Trophoblast cell (in vitro differentiated cells and primary cell): Measurements from ENCODE around the gene LIMS4.
"Not testable (repeated sequence)": the region's sequence is repeated elsewhere in the genome, so short reads cannot be mapped to it uniquely, and the experiment has no call there.

Experiments
- DNase-seq, 2 donors: peaks; one replicate each; pipeline ENCODE4 v3.0.0-alpha.2; 2016
- H2AFZ ChIP-seq: 2 replicates; pipeline ENCODE4 v1.6.1; 2013; ENCODE audit warnings: low read length, moderate library complexity, mild to moderate bottlenecking; ENCODE audit not compliant: insufficient read depth, poor library complexity
- H2AK5ac ChIP-seq: 2 replicates; pipeline ENCODE4 v1.6.1; 2013; ENCODE audit warnings: mild to moderate bottlenecking, low read length
- H2BK120ac ChIP-seq: 2 replicates; pipeline ENCODE4 v1.6.1; 2013; ENCODE audit warnings: low read length, mild to moderate bottlenecking, moderate library complexity; ENCODE audit not compliant: insufficient read depth, poor library complexity
- H2BK12ac ChIP-seq: 2 replicates; pipeline ENCODE4 v1.6.1; 2013; ENCODE audit warnings: mild to moderate bottlenecking, low read length, moderate library complexity
- H2BK5ac ChIP-seq: 2 replicates; pipeline ENCODE4 v1.6.1; 2013; ENCODE audit warnings: low read length, low read depth, moderate library complexity, mild to moderate bottlenecking; ENCODE audit not compliant: poor library complexity
- H3K14ac ChIP-seq: 2 replicates; pipeline ENCODE4 v1.6.1; 2013; ENCODE audit warnings: mild to moderate bottlenecking, low read length
- H3K18ac ChIP-seq: 2 replicates; pipeline ENCODE4 v1.6.1; 2013; ENCODE audit warnings: mild to moderate bottlenecking, low read length
- H3K23ac ChIP-seq: 2 replicates; pipeline ENCODE4 v1.6.1; 2013; ENCODE audit warnings: low read length
- H3K27ac ChIP-seq: 2 replicates; pipeline ENCODE4 v1.5.1; 2013; ENCODE audit warnings: low read depth, mild to moderate bottlenecking, inconsistent platforms, low read length, moderate library complexity
- H3K27me3 ChIP-seq: 2 replicates; pipeline ENCODE4 v1.6.1; 2013; ENCODE audit warnings: inconsistent platforms, mild to moderate bottlenecking, low read length, moderate library complexity; ENCODE audit not compliant: insufficient read depth
- H3K36me3 ChIP-seq, 2 experiments: 1 replicate in 1 of 2; 2 replicates in 1 of 2; pipeline ENCODE4 v1.6.1; 2013; ENCODE audit warnings: low read length in 2 of 2, mild to moderate bottlenecking in 2 of 2, moderate library complexity in 1 of 2; ENCODE audit not compliant: insufficient read depth in 2 of 2, control insufficient read depth in 1 of 2
- H3K4ac ChIP-seq: 2 replicates; pipeline ENCODE4 v1.6.1; 2013; ENCODE audit warnings: low read depth, mild to moderate bottlenecking, low read length, moderate library complexity
- H3K4me1 ChIP-seq, 2 experiments: 1 replicate in 1 of 2; 2 replicates in 1 of 2; pipeline ENCODE4 v1.6.1; 2013; ENCODE audit warnings: low read length in 2 of 2, mild to moderate bottlenecking in 2 of 2, moderate library complexity in 1 of 2; ENCODE audit not compliant: insufficient read depth in 2 of 2, control insufficient read depth in 1 of 2
- H3K4me2 ChIP-seq: 2 replicates; pipeline ENCODE4 v1.6.1; 2013; ENCODE audit warnings: inconsistent platforms, mild to moderate bottlenecking, low read length, moderate library complexity
- H3K4me3 ChIP-seq: 2 replicates; pipeline ENCODE4 v1.5.1; 2013; ENCODE audit warnings: mild to moderate bottlenecking, low read depth, low read length, inconsistent platforms
- H3K79me1 ChIP-seq: one replicate; pipeline ENCODE4 v1.6.1; 2013; ENCODE audit warnings: low read length
- H3K79me2 ChIP-seq: 2 replicates; pipeline ENCODE4 v1.6.1; 2013; ENCODE audit warnings: low read length, mild to moderate bottlenecking; ENCODE audit not compliant: control insufficient read depth, insufficient read depth, poor library complexity
- H3K9ac ChIP-seq: 2 replicates; pipeline ENCODE4 v1.6.1; 2013; ENCODE audit warnings: mild to moderate bottlenecking, low read length
- H3K9me3 ChIP-seq: 2 replicates; pipeline ENCODE4 v1.6.1; 2013; ENCODE audit warnings: low read depth, mild to moderate bottlenecking, control low read depth, inconsistent platforms, low read length; ENCODE audit not compliant: insufficient read depth
- H4K12ac ChIP-seq: 2 replicates; pipeline ENCODE4 v1.6.1; 2013; ENCODE audit warnings: low read depth, mild to moderate bottlenecking, low read length, moderate library complexity
- H4K8ac ChIP-seq: 2 replicates; pipeline ENCODE4 v1.6.1; 2013; ENCODE audit warnings: low read depth, mild to moderate bottlenecking, low read length, moderate library complexity
- H4K91ac ChIP-seq: one replicate; pipeline ENCODE4 v1.6.1; 2013; ENCODE audit warnings: low read depth, mild to moderate bottlenecking, low read length, moderate library complexity
- WGBS: extraction: QIAGEN DNeasy Blood & Tissue Kit; methylation state at CpG from one replicate; pipeline ENCODE4 v1.1.7; 2013; ENCODE audit warnings: missing lambda C conversion rate; ENCODE audit not compliant: insufficient read length, insufficient coverage; ENCODE audit errors: extremely low coverage; 5-methylcytosine and 5-hydroxymethylcytosine counted together

Gene LIMS4

GRCh38 chr2:110468921-110469320 is 3.7 kb downstream of the LIMS4 start:
- H2BK5ac ChIP-seq, H3K14ac ChIP-seq, H3K18ac ChIP-seq, H2BK120ac ChIP-seq, DNase-seq, H3K4me1 ChIP-seq, H2AK5ac ChIP-seq, H3K9me3 ChIP-seq, H3K4me2 ChIP-seq, H3K79me2 ChIP-seq, H3K9ac ChIP-seq, H3K23ac ChIP-seq, H3K4ac ChIP-seq, H2AFZ ChIP-seq, H3K36me3 ChIP-seq, H4K12ac ChIP-seq, H3K4me3 ChIP-seq, H4K91ac ChIP-seq, H3K27me3 ChIP-seq, H2BK12ac ChIP-seq, H3K79me1 ChIP-seq, H4K8ac ChIP-seq, H3K27ac ChIP-seq: not testable (repeated sequence)
- WGBS = no CpG with 5 or more reads among the region's 7 CpGs

GRCh38 chr2:110465312-110465711 is 7.3 kb downstream of the LIMS4 start:
- not testable (repeated sequence) for H4K91ac ChIP-seq, H2AFZ ChIP-seq, H3K79me1 ChIP-seq, H2BK5ac ChIP-seq, H4K8ac ChIP-seq, DNase-seq, H3K18ac ChIP-seq, H2BK120ac ChIP-seq, H3K36me3 ChIP-seq, H3K27ac ChIP-seq, H3K9ac ChIP-seq, H3K79me2 ChIP-seq, H2AK5ac ChIP-seq, H2BK12ac ChIP-seq, H3K4me3 ChIP-seq, H3K4me2 ChIP-seq, H3K4me1 ChIP-seq, H3K9me3 ChIP-seq, H3K27me3 ChIP-seq, H3K4ac ChIP-seq, H4K12ac ChIP-seq, H3K14ac ChIP-seq, H3K23ac ChIP-seq
- no CpG with 5 or more reads among the region's 8 CpGs for WGBS

- H3K9ac ChIP-seq, H3K23ac ChIP-seq, H4K12ac ChIP-seq, H3K4me2 ChIP-seq, H3K4me1 ChIP-seq, H2BK120ac ChIP-seq, H3K27me3 ChIP-seq, H3K36me3 ChIP-seq, H3K27ac ChIP-seq, H3K79me1 ChIP-seq, H3K4ac ChIP-seq, H2BK12ac ChIP-seq, H3K9me3 ChIP-seq, H3K14ac ChIP-seq, H3K79me2 ChIP-seq, H3K18ac ChIP-seq, H2AK5ac ChIP-seq, H4K91ac ChIP-seq, H2BK5ac ChIP-seq, H3K4me3 ChIP-seq, H4K8ac ChIP-seq, DNase-seq, H2AFZ ChIP-seq: not testable (repeated sequence)
- WGBS = no CpG with 5 or more reads among the region's 2 CpGs
Measured at GRCh38 chr2:110462458-110462857, 10.2 kb downstream of the LIMS4 start.

- H3K79me2 ChIP-seq, H3K23ac ChIP-seq, H3K36me3 ChIP-seq, H3K14ac ChIP-seq, H2BK5ac ChIP-seq, H3K79me1 ChIP-seq, H3K4ac ChIP-seq, H3K4me3 ChIP-seq, H4K91ac ChIP-seq, H4K12ac ChIP-seq, H3K9ac ChIP-seq, H2BK12ac ChIP-seq, H3K27ac ChIP-seq, H3K27me3 ChIP-seq, H3K4me2 ChIP-seq, H3K18ac ChIP-seq, DNase-seq, H3K4me1 ChIP-seq, H4K8ac ChIP-seq, H2BK120ac ChIP-seq, H2AK5ac ChIP-seq, H3K9me3 ChIP-seq, H2AFZ ChIP-seq: not testable (repeated sequence)
Measured at GRCh38 chr2:110460318-110460717, 12.3 kb downstream of the LIMS4 start.

- H3K36me3 ChIP-seq, H3K27ac ChIP-seq, H3K4me1 ChIP-seq, H3K14ac ChIP-seq, H2AFZ ChIP-seq, H3K18ac ChIP-seq, H4K12ac ChIP-seq, H2BK120ac ChIP-seq, H3K9me3 ChIP-seq, H3K9ac ChIP-seq, H2BK12ac ChIP-seq, DNase-seq, H4K91ac ChIP-seq, H3K4ac ChIP-seq, H4K8ac ChIP-seq, H2BK5ac ChIP-seq, H3K79me1 ChIP-seq, H2AK5ac ChIP-seq, H3K79me2 ChIP-seq, H3K4me3 ChIP-seq, H3K4me2 ChIP-seq, H3K23ac ChIP-seq, H3K27me3 ChIP-seq: not testable (repeated sequence)
- no CpG with 5 or more reads among the region's 2 CpGs for WGBS
Measured at GRCh38 chr2:110457214-110457590, 15.4 kb downstream of the LIMS4 start.
